ENCODE measurements around the gene TRDMT1. TPM values are rescaled to one million over a fixed set of nuclear protein-coding genes. Genes with fewer than 3 reads are reported as not detected.

Gene TRDMT1
- total and polyA plus RNA-seq, 8 donors, result 6.6 to 18.4 (median 12.7) TPM

DNA sequence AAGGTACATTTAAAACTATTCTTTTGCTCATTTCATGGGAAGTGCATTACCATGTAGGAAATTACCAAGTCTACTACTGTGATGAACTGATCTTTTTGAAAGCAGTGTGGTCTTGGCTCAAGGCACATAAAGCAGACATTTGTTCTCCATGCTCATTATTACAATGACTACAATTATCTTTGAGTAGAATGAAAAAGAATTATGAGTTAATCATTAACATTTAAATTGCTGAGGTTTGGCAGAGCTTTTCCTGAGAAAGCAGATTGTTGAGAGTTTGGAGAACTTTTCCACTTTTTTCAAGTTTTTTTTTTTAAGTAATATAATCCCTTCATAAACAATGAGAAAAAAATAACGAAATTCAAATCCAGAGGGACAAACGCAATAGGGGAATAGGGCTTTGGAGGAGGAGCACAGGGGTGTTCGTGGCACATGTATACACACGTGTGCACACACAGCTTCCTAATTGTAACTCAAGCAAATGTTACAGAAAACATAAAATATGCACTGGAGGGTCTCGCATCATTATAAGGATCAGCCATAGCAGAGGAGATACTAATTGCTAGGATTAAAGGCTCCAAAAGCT is 62.9 kb downstream of the TRDMT1 start:
- DNase-seq, result peak in 2 of 4 donors; percentile 62 to 75
- no peaks in the 10 kb centered on the region for H3K36me3 ChIP-seq
- ATAC-seq, result peak; percentile 43
- no peaks in the 10 kb centered on the region for H3K27me3 ChIP-seq
- H3K4me3 ChIP-seq, result no peak overlapping the region
- H3K9me3 ChIP-seq, result no peaks in the 10 kb centered on the region
- no peaks in the 10 kb centered on the region for H3K4me1 ChIP-seq
- intact Hi-C loops (cut with DNase I), result no loop called here
- no peak overlapping the region for H3K27ac ChIP-seq
- TF ChIP-seq, protein P1, sequence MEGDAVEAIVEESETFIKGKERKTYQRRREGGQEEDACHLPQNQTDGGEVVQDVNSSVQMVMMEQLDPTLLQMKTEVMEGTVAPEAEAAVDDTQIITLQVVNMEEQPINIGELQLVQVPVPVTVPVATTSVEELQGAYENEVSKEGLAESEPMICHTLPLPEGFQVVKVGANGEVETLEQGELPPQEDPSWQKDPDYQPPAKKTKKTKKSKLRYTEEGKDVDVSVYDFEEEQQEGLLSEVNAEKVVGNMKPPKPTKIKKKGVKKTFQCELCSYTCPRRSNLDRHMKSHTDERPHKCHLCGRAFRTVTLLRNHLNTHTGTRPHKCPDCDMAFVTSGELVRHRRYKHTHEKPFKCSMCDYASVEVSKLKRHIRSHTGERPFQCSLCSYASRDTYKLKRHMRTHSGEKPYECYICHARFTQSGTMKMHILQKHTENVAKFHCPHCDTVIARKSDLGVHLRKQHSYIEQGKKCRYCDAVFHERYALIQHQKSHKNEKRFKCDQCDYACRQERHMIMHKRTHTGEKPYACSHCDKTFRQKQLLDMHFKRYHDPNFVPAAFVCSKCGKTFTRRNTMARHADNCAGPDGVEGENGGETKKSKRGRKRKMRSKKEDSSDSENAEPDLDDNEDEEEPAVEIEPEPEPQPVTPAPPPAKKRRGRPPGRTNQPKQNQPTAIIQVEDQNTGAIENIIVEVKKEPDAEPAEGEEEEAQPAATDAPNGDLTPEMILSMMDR (IDR thresholded peaks at IDR 0.05), result no peak

DNA sequence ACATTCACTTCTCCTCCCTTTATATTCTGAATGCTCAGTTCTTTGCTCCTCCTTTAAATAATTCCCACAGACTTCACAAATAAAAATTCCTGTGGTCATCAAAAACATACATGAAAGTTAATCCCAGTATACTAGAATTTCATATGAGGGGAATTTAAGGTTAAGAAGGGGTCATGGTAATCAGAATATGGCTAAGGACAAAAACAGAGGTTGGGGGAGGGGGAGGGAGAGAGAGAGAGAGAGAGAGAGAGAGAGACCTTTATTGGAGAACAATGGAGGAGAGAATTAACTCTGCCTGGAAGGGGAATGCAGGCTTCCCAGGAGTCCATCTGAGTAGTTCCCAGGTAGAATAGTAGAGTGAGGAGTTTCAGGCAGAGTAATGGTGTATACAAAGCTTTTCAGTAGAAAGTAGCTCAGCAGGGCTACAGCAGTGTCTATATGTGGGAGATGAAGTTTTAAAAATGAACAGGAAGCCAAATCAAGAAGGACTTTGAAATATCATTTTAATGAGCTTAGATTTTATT is 66.7 kb downstream of the TRDMT1 start:
- no peak for ATAC-seq
- intact Hi-C loops (cut with DNase I), result no loop called here
- peaks cover 0 to 8% of the 10 kb centered on the region in 2 donors for H3K4me1 ChIP-seq

DNA sequence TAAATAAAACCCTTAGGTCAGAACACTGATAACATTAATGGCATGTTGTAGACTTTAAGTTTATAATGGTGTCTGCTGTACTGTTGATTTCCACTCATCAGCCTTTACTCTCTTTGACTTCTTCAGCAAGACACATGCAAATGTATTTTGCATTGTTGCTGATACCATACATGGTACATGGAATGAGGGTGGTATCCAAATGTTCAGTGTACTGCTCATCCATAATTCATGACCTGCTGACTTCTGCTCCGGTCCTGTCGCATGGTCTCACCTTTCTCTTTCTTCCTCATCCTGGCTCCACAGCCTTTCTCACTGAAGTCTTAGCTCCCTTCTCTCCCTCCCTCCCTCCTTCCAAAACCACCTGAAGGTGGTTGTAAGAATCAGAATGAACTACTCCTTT is 67.2 kb downstream of the TRDMT1 start:
- Histone ChIP-seq H3K4me3 (no peak overlapping the region), H3K27me3 (no peaks in the 10 kb centered on the region)

More for the DNA sequence above, 66.7 kb downstream of the TRDMT1 start:
- TF ChIP-seq, protein P1 (IDR thresholded peaks at IDR 0.05), result no peak
- H3K27me3 ChIP-seq, result no peaks in the 10 kb centered on the region
- no peaks in the 10 kb centered on the region for H3K36me3 ChIP-seq
- DNase-seq, result no peak
- no peak overlapping the region for H3K4me3 ChIP-seq
- H3K9me3 ChIP-seq, result no peaks in the 10 kb centered on the region
- no peak overlapping the region for H3K27ac ChIP-seq

DNA sequence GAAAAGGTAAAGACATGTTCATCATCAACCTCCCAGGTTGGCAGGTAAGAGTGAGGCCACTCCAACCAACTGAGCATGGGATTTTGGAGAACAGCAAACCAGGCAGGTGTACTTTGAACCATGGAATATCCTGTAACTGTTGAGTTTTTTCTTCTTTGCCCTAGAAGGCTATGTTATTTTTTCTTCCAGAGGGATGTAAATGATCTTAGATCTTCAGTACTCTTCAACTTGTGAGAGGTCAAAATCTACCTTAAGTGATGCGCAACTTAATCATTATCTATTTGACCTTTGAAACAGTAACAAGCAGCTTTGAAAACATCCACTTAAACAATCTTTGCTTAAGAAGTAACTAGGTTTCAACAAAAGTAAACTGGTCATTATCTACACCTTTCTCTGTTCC is 71.7 kb downstream of the TRDMT1 start, which contains the start of gene CUBN:
CUBN (minus strand) TSS at position 71 of the 400 bp plus-strand sequence; CDS start at position 25, 46 bp downstream.
- Histone ChIP-seq H3K27ac (no peak within 1 kb of the TSS), H3K36me3 (no peaks in the 10 kb centered on the region), H3K9me3 (no peaks in the 10 kb centered on the region), H3K4me1 (peaks cover 0 to 14% of the 10 kb centered on the region in 2 donors), H3K27me3 (no peaks in the 10 kb centered on the region), H3K4me3 (no peak within 1 kb of the TSS)
- intact Hi-C loops (cut with DNase I), result no loop called here
- ATAC-seq (no peak), DNase-seq (no peak)
- TF ChIP-seq, protein P1 (IDR thresholded peaks at IDR 0.05), result no peak

More for the DNA sequence above, 67.2 kb downstream of the TRDMT1 start:
- TF ChIP-seq, protein P1 (IDR thresholded peaks at IDR 0.05), result no peak
- intact Hi-C loops (cut with DNase I), result no loop called here
- H3K4me1 ChIP-seq, result peaks cover 0 to 8% of the 10 kb centered on the region in 2 donors
- no peak overlapping the region for H3K27ac ChIP-seq
- DNase-seq (no peak), ATAC-seq (no peak)
- H3K36me3 ChIP-seq, result no peaks in the 10 kb centered on the region
- no peaks in the 10 kb centered on the region for H3K9me3 ChIP-seq

DNA sequence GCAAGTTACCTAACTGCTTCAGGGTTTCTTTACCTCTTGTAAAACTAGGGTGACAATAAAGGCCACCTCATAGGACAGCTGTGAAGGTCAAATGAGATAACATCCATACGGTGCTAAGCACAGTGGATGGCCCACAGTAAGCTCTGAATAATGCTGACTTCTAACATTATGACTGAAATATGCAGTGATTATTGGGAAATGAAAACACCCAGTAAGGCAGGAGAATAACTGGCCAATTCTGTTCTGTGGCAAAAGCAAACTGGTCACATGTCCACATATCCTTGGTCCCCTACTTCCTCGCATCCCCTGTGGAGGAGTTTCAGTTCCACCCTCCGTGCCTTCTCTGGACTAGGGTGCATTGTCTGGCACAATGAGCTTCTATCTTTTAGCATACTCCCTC is 73.2 kb downstream of the TRDMT1 start:
- DNase-seq, result no peak
- intact Hi-C loops (cut with DNase I), result no loop called here
- no peak overlapping the region for H3K27ac ChIP-seq
- TF ChIP-seq, protein P1 (IDR thresholded peaks at IDR 0.05), result no peak
- H3K4me3 ChIP-seq, result no peak overlapping the region
- H3K9me3 ChIP-seq, result no peaks in the 10 kb centered on the region
- peaks cover 0 to 14% of the 10 kb centered on the region in 2 donors for H3K4me1 ChIP-seq
- H3K27me3 ChIP-seq, result no peaks in the 10 kb centered on the region
- H3K36me3 ChIP-seq, result no peaks in the 10 kb centered on the region
- peak; percentile 78 for ATAC-seq

Data from left lung (tissue), 10 donors.